M059J (cell line): ENCODE measurements around the gene GOLGA8N. TPM values are rescaled to one million over a fixed set of nuclear protein-coding genes. Genes with fewer than 3 reads are reported as not detected.
"Not testable (repeated sequence)": the region's sequence is repeated elsewhere in the genome, so short reads cannot be mapped to it uniquely, and the experiment has no call there.

Source experiments
- DNase-seq: peaks from one replicate; pipeline ENCODE4 v3.0.0-alpha.2; 2012; ENCODE audit warnings: low read depth
- total RNA-seq: library from RNA; depleted of rRNA; stranded (reverse); fragments of >200 nt; shearing (Covaris generic); gene quantifications from 2 replicates; pipeline ENCODE4 v1.2.3, GENCODE V29; 2014; rRNA removed

GOLGA8N gene
- total RNA-seq, result 0.15 and 0.49 TPM in 2 replicates

DNA sequence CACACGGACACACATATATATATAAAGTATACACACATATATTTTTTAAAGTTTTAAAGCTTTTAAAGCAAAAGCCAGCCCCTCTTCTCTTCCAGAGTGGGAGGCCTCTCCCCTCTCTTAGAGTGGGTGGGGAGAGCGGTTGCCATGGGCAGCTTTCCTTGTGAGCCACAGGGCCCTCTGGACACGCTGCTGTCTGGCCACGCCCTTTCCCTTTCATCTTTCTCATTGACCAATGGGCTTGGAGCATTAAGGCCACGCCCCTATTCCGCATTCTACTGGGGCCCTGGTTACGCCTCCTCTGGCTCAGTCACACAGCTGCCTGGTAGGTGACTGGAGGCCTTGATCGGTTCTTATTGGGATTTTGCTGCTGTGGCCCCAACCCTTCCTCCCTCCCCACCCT is at the start of gene GOLGA8N:
GOLGA8N (plus strand) TSS at position 306 of the 400 bp plus-strand sequence.
- DNase-seq, result not testable (repeated sequence)

DNA sequence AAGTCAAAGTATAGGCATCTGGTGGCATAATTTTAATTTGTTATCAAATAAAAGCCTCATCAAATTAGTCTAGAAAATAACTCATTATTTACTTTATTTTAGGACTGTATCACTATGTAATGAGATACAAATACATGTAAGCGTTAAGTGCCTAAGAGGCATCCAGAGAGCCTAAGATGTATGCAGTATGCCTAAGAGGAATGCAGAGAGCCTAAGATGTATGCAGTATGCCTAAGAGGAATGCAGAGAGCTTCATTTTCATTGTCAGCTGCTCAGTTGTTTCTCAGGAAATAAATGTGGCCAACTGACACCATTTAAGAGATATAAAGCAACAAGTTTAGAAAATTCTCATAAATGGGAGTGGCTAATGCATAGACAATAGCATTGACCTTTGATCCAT is 49.8 kb upstream of the GOLGA8N start:
- DNase-seq, result not testable (repeated sequence)

DNA sequence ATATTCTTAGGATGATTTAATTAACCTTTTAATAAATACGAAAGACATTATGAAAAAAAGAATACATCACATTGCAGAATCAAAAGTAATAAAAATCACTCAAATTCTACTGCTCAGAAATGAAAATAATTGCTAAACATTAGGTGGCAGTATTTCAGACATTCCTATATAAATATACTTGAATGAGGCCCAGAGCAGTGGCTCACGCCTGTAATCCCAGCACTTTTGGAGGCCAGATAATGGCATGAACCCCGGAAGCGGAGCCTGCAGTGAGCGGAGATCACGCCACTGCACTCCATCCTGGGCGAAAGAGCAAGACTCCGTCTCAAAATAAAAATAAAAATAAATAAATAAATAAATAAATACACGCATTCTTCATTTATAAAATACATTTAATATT is 48.1 kb upstream of the GOLGA8N start:
- not testable (repeated sequence) for DNase-seq

DNA sequence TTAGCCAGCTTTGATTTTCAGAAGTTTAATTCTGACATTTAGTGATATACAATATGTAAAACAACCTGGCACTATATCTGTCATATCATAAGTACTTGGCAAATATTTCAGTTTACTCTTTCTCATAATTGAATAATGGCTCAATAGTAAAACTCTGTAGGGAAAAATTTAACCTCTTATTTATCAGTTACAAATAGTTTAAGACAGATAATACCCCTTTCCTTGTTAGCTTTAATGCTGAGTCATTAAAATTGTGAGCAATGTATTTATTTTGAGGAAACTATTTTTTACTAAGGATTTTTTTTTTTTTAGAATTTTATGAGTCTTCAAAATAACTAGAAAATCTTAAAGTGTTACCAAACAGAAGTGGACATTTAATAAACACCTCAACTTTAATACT is 38.7 kb upstream of the GOLGA8N start:
- DNase-seq, result not testable (repeated sequence)

DNA sequence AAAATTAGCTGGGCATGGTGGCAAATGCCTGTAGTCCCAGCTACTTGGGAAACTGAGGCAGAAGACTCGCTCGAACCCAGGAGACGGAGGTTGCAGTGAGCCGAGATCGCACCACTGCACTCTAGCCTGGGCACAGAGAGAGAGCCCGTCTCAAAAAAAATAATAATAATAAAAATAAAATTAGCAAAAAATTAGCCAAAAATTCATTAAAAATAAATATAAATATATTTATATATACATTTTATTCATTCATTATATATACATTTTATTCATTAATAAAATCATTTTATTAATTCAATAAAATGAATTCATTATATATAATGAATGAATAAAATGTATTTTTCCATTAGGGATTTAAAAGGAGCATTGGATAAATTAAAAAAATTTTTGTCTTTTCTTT is 31.1 kb upstream of the GOLGA8N start:
- not testable (repeated sequence) for DNase-seq

DNA sequence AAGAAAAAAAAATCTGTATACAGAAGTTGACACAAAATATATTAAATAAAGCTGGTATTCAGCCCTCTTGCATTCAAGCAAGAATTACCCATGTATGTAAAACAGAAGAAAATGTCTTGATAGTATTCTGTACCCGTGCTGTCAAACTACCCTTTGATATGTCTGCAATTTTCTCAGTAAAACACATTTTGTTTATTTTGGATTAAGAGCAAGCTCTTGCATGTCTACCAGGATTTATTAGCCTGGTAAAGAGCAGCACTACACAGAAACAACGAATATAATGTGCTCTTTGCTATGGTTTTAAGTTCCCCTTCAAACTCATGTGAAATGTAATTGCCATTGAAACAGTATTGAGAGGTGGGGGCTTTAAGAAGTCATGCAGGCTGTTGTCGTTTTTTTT is 24.3 kb upstream of the GOLGA8N start:
- not testable (repeated sequence) for DNase-seq

DNA sequence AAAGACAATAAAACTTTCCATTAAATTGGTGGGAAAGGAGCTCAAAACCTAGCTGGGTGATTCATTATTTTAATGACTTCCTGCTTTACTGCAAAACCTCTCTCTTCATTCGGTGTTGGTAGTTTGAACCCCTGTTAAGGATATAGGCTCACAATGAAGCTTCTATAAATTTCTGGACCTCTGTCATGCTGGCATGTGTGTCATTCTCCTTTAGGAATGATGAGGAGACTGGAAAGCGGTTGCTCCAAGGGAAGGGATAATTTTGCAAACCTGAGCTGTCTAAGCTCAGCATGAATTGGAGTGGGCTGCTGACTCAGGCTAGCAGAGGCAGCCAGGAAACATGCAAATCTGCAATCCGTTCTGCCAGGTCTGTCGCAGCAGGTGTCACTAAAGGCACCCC is 14.8 kb upstream of the GOLGA8N start:
- DNase-seq, result not testable (repeated sequence)

DNA sequence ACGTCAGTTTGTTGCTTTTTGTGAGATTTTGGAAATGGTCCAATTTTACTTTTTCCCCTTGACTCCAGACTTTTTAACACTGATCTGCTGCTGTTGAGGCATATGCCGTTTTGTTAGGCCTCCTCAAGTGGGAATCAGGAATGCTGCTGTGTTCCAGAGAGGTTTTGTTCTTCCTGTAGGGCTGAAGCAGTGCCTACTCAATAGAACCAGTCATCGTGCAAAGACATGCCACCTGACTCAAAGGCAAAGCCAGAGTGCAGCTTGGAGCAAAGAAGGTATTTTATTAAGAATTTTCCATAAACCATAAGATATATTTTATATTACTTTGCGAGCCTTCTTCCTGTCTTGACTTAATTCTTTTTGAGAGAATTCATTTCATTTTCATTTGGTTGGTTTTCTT is 7.4 kb upstream of the GOLGA8N start:
- DNase-seq, result not testable (repeated sequence)

DNA sequence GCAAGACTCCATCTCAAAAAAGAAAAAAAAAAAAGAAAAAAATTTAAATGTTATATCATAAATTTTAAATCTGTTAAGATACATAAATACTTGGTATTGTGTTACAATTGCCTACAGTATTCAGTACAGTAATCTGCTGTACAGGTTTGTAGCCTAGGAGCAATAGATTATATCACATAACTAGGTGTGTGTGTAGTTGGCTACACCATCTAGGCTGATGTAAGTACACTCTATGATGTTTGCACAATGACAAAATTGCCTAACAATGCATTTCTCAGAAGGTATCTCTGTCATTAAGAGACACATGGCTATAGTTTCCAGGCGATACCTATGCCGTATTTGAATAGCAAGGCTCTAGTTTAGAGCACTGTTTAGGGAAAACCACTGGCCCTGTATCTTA is 16.3 kb downstream of the GOLGA8N start:
- not testable (repeated sequence) for DNase-seq

DNA sequence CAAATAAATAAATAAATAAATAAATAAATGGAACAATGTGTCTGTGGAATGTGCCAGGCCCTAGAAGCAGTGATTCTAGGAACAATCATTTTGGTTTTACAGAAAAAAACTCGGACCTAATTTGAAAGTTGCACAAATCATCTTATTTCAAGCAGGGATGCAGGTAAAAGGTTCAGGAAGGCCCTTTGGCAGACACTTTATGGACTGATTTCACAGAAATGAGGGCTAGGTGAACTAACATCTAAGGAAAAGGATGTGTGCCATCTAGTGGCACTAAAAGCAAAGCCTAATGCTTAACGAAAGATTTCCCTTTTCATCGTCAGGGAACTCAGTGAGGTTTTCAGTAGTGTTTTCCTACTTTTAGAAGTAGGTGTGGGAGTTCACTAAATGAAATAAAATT is 17.5 kb downstream of the GOLGA8N start:
- peak; percentile 53 for DNase-seq

DNA sequence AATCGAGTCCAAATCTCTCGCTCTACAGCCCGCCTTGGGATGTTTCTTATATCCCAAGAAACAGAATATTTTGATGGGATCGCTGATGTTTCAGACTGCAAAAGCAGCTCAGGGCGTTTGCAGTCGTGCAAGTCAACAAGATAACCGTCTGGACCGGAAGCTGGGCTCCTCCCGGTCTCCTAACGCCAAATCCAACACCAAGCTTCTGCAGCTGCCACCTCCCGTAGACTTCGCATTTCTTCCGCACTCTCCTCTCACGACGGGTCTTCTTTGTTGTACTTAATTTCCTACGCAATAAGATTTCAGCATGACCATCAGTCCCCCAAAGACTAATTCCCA is 21.4 kb downstream of the GOLGA8N start:
- not testable (repeated sequence) for DNase-seq

DNA sequence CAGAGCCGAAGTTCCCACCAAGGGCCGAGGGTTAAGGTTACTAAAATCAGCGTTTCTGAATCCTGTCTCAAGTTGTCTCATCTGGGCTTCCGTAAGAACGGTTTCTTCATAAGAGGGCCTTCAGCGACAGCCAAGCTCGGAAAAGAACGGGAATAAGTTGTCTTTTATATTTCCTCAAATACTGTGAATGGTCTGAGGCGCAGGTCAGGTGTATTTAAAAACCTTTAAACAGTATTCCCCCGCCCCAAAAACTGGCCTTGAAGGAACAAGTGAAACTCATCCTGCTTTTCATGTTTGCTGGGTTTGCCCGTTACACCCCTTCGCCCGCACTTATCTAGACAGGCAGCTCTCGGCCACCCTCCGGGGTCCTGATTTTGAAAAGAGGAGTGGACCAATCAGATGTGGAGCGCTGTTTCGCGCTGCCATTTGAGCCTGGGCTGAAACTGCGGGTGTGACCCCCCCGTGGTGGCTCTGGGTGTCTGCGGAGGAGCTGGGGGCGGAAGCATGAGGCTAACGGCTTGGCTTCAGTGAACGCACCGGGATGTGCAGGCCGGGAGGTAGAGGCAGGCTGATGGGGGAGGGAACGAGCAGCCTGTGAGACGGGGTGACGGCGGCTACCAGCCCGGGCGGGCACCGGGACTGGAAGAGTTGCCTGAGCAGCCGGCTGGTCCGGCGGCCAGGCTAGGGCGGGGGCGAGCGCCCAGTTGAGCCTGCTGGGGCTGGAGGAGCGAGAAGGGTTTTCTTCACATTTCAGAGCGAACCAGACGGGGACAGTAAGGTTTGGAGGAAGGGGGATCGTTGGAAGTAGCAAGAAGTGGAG is 22.0 kb downstream of the GOLGA8N start, which contains the start of gene ARHGAP11A:
ARHGAP11A (plus strand) TSS at position 454 of the 820 bp plus-strand sequence. CDS start 708 bp downstream, outside the sequence.
- peak; percentile 76 for DNase-seq

DNA sequence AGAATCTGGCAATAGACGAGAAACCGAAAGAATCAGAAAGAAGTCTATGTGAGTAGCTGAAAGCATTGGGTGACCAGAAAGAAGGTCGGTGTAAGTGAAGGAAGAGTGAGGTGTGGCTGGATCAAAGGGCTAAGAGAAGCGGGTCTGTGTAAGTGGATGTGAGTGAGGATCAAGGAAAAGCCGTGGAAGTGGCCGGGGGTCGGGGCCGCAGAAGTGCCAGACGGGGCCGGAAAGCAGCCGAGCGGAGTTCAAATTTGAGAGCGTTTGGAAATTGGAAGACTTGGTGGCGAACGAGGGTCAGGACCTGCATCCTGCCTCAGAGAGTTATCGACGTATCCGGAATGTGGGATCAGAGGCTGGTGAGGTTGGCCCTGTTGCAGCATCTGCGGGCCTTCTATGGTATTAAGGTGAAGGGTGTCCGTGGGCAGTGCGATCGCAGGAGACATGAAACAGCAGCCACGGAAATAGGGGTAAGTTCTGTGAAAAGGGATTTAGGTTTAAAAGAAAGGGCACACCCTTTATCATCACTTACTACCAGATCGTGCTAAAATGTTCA is 22.7 kb downstream of the GOLGA8N start:
- peak; percentile 34 for DNase-seq

DNA sequence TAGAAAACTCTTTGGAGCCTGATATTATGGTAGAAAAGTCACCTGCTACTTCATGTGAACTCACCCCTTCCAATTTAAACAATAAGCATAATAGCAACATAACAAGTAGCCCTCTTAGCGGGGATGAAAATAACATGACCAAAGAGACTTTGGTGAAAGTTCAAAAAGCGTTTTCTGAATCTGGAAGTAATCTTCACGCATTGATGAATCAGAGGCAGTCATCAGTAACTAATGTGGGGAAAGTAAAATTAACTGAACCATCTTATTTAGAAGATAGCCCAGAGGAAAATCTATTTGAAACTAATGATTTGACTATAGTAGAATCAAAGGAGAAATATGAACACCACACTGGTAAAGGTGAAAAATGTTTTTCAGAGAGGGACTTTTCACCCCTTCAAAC is 43.2 kb downstream of the GOLGA8N start:
- no peak for DNase-seq

DNA sequence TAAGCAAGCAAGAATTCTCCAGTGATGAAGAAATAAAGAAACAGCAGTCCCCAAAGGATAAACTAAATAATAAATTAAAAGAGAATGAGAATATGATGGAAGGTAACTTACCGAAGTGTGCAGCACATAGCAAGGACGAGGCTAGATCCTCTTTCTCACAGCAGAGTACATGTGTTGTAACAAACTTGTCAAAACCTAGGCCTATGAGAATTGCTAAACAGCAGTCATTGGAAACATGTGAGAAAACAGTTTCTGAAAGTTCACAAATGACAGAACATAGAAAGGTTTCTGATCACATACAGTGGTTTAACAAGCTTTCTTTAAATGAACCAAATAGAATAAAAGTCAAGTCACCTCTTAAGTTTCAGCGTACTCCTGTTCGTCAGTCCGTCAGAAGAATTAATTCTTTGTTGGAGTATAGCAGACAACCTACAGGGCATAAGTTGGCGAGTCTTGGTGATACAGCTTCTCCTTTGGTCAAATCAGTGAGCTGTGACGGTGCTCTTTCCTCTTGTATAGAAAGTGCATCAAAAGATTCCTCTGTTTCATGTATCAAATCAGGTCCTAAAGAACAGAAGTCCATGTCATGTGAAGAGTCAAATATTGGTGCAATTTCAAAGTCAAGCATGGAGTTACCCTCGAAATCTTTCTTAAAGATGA is 43.8 kb downstream of the GOLGA8N start:
- no peak for DNase-seq

DNA sequence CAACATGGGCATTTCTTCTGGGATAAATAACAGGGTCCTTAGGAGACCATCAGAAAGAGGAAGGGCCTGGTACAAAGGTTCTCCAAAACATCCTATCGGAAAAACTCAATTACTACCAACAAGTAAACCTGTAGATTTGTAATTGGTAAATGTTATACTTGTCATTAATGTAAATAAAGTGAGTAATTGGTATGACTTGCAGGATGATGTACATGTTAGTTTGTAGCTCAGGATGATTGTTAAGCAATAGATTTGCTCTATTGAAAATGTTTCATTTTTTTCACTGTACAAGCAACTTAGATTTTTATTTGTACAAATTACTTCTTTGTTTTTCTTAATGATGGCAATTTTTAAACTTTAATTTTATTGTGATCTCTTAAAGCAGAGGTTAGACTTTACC is 44.4 kb downstream of the GOLGA8N start:
- no peak for DNase-seq

DNA sequence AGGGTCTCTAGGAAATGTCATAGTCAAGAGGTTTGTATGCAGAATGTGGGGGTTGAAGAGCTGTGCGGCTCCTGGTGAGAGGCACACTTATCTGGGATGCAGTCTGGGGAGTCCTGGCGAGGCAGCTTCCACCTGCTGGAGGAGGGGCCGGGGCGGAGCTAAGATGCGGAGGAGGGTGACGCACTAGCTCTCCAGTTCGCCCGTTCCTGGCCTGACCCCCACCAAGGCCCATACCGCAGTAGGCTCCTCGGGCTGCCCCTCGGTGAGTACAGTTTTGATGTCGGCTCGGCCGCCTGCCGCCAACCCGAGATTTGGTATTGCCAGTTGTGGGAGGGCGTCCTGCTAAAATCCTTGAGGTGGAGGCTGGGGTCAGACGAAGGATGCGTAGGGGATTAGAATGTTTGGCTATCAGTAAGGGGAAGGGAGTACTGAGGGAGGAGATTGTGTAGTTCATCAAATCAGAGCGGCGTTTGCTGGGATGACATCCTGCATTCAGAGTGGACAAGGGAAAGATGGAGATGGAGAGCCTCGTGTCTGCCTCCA is 48.3 kb downstream of the GOLGA8N start, which contains the start of gene SCG5:
SCG5 (plus strand) TSS at position 194 of the 543 bp plus-strand sequence. CDS start 1,883 bp downstream, outside the sequence.
- DNase-seq, result peak; percentile 68

DNA sequence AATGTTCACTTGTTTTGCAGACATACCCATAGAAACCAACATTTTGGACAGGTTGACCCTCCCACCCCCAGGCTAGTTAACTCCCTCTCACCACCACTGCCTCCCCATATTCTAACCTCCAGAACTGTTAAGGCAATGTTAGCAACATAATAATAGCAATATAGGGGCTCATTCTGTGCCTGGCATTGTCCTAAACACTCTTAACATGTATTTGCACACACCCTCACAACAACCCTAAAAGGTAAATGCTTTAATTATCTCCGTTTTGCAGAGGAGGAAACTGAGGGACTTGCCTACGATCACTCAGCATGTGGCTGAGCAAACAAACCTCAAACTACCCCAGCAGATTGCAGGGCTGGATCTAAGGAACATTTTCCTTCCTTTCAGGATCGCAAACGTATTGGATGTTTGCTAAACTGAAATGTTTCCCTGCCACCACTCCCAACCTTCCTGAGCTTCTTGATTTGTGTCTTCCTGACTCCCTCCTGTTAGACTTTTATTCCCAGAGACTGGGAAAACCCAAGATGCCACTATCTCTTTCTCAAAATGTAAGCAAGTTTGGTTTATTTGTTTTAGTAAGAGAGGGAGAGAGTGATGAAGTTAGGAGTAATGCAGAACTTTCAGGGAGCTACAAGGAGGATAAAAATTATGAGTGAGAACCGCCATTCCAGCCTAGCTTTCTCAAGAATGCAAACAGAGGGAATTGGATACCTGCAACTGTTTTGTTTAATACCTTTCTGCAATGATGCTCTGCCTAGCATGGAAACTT is 49.6 kb downstream of the GOLGA8N start:
- no peak for DNase-seq

DNA sequence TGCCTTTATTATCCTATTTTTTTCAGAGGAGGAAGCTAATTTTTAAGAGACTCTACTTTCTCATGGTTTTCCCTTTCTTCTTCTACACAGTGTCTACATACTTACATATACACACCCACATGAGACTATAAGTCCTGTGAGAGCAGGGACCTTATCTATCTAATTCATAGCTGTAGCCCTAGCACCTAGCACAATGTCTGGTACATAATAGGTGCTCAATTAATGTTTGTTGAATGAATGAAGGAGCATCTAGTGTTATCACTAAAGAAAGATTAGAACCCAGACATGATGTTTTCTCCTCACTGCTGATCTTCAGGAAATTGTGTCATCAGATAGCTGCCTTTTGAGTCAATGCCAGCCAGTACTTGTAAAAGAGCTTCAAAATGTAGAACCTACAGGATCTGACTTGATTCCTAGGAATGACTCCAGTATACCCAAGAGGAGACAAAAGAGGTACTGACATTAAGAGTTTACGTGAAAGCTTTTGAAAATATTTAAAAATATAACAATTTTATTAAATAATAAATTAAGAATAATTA is 50.7 kb downstream of the GOLGA8N start:
- DNase-seq, result no peak

DNA sequence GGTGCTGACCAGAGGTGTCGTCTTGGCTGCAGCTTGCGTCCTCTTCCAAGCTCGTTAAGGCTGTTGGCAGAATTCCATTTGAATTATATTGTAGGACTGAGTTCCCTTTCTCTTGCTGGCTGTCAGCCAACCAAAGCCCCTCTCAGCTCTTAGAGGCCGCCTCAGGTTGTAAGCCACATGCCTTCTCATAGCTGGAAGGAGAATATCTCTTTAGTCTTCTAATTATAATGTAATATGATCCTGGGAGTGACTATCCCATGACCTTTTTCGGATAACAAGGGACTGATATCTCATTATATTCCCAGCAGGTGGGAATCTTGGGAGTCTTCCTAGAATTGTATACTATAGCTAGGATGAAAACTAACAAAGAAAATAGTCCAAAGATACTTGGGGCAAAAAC is 53.0 kb downstream of the GOLGA8N start:
- DNase-seq, result no peak

DNA sequence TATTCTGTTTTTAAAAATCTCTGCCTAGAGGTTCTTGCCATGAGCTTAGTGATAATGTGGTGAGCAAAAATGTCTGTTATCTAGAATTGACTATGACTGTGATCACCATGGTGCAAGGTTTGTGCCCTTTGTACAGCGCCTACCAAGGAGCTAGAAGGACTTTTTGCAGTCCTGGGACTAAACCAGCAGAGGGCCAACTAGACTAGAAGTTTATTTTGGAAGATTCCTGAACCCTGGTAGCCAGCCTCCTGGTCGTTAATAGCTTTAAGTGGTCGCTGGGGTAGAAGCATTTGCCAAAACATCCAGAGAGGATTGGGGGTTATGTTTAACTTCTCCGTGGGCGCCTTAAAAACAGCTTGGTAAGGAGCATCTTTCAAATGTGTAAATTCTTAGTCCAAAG is 56.1 kb downstream of the GOLGA8N start:
- DNase-seq, result peak; percentile 38
